Spleen (tissue), 7 donors: Measurements from ENCODE around the gene RBMXL2.

Experiments used
- CTCF ChIP-seq, 11 experiments: fragments of 200-600 bp in 7 of 11; fragments of 450-650 bp in 4 of 11; sonication (generic) in 4 of 11; IDR thresholded peaks in 8 of 11; conservative IDR thresholded peaks in 3 of 11; 1 replicate in 7 of 11; 2 replicates in 4 of 11; pipeline versions ENCODE4 v1.4.0 to v1.8.0; 2016 to 2021; ENCODE audit warnings: antibody characterized with exemption in 11 of 11, inconsistent platforms in 4 of 11, mild to moderate bottlenecking in 1 of 11
- POLR2A ChIP-seq, 3 donors: fragments of 450-650 bp; IDR thresholded peaks; one replicate each; pipeline ENCODE4 v1.5.1; 2017; ENCODE audit warnings: antibody characterized with exemption in 3 of 3, mild to moderate bottlenecking in 1 of 3
- POLR2AphosphoS5 ChIP-seq, 3 donors: sonication (generic); formaldehyde crosslinking; IDR thresholded peaks; one replicate each; pipeline ENCODE4 v1.5.1; 2017; ENCODE audit warnings: antibody characterized with exemption in 3 of 3
- donor health status: DM: no; HTN: no; CAD: no; lungs with moderate emphysema.
- donor health status: DM: no; HTN: no; CAD: no.
- donor health status: DM: no; HTN: no; CAD: no.

- TF ChIP-seq CTCF (IDR thresholded peaks at IDR 0.05 in 8 of 11, conservative IDR thresholded peaks at IDR 0.05 in 3 of 11) (no peak), POLR2A (IDR thresholded peaks at IDR 0.05) (no peak), POLR2AphosphoS5 (IDR thresholded peaks at IDR 0.05) (no peak)
These were observed 42.2 kb upstream of the RBMXL2 start for GRCh38 chr11:7046474-7047175.
